Upper lobe of left lung (tissue), 4 donors: ENCODE measurements around the gene COMMD10.

Experiments
- EP300 ChIP-seq, 4 donors: sonication (generic); formaldehyde crosslinking; IDR thresholded peaks; one replicate each; pipeline ENCODE4 v1.5.1; 2017; ENCODE audit warnings: antibody characterized with exemption in 4 of 4, control low read depth in 2 of 4
- POLR2A ChIP-seq, 4 donors: fragments of 450-650 bp; IDR thresholded peaks; one replicate each; pipeline ENCODE4 v1.5.1; 2016 to 2017; ENCODE audit warnings: antibody characterized with exemption in 4 of 4, mild to moderate bottlenecking in 2 of 4
- POLR2AphosphoS5 ChIP-seq, 2 donors: sonication (generic); formaldehyde crosslinking; IDR thresholded peaks; one replicate each; pipeline ENCODE4 v1.5.1; 2017; ENCODE audit warnings: antibody characterized with exemption in 2 of 2
- TF ChIP-seq, protein P1 (sequence below), 6 experiments: fragments of 450-650 bp in 4 of 6; fragments of 200-600 bp in 2 of 6; sonication (generic) in 2 of 6; IDR thresholded peaks; one replicate each; pipeline ENCODE4 v1.5.1; 2016 to 2019; ENCODE audit warnings: antibody characterized with exemption in 6 of 6

DNA sequence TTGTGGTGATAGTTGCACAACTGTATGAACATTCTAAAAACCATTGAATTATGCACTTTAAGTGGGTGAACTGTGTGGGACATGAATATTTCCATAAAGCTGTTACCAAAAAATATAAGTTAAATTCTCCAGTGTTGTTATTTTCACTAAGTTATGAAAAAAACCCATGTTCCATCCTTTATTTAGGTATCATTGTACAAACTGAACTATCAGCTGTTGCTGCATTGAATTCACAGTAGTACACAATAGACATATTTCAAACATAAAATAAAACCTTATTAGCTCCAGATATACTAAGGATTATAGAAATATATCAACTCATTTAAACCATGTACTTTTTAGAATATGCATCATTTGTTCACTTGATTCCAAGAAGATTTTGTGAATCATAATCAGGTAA lies 192.1 kb downstream of the COMMD10 start:
- TF ChIP-seq EP300 (IDR thresholded peaks at IDR 0.05) (no peak), POLR2A (IDR thresholded peaks at IDR 0.05) (no peak), POLR2AphosphoS5 (IDR thresholded peaks at IDR 0.05) (no peak)
- TF ChIP-seq, protein P1, sequence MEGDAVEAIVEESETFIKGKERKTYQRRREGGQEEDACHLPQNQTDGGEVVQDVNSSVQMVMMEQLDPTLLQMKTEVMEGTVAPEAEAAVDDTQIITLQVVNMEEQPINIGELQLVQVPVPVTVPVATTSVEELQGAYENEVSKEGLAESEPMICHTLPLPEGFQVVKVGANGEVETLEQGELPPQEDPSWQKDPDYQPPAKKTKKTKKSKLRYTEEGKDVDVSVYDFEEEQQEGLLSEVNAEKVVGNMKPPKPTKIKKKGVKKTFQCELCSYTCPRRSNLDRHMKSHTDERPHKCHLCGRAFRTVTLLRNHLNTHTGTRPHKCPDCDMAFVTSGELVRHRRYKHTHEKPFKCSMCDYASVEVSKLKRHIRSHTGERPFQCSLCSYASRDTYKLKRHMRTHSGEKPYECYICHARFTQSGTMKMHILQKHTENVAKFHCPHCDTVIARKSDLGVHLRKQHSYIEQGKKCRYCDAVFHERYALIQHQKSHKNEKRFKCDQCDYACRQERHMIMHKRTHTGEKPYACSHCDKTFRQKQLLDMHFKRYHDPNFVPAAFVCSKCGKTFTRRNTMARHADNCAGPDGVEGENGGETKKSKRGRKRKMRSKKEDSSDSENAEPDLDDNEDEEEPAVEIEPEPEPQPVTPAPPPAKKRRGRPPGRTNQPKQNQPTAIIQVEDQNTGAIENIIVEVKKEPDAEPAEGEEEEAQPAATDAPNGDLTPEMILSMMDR (IDR thresholded peaks at IDR 0.05): no peak
